DMS153 treated with DMSO at 0.1 percent for 48 hours (cell line): ENCODE data around the gene ERN1.

Source experiments
- DNase-seq: peaks from one replicate; lab custom pipeline; 2025; ENCODE audit not compliant: unreplicated experiment; lab: John Stamatoyannopoulos, UW

ERN1 gene

GRCh38 chr17:64158406-64158805, 28.5 kb upstream of the ERN1 start:
- DNase-seq: no peak

- DNase-seq: no peak
Observed at GRCh38 chr17:64157669-64158180, 27.8 kb upstream of the ERN1 start.

GRCh38 chr17:64156670-64157069, 26.7 kb upstream of the ERN1 start:
- DNase-seq: no peak

- no peak for DNase-seq
Observed at GRCh38 chr17:64155751-64156544, 26.0 kb upstream of the ERN1 start.

- no peak for DNase-seq
Observed at GRCh38 chr17:64155129-64155528, 25.2 kb upstream of the ERN1 start.

GRCh38 chr17:64154717-64155116, 24.8 kb upstream of the ERN1 start:
- no peak for DNase-seq

- no peak for DNase-seq
Observed at GRCh38 chr17:64154313-64154695, 24.4 kb upstream of the ERN1 start.

GRCh38 chr17:64153565-64154312, 23.8 kb upstream of the ERN1 start:
- DNase-seq: no peak

- DNase-seq: no peak
Observed at GRCh38 chr17:64152428-64153125, 22.6 kb upstream of the ERN1 start.

- no peak for DNase-seq
Observed at GRCh38 chr17:64151016-64151368, 21.0 kb upstream of the ERN1 start.

- DNase-seq: no peak
Observed at GRCh38 chr17:64150237-64151015, 20.5 kb upstream of the ERN1 start.

- no peak for DNase-seq
Observed at GRCh38 chr17:64149196-64149595, 19.3 kb upstream of the ERN1 start.

- DNase-seq: no peak
Observed at GRCh38 chr17:64148699-64149098, 18.8 kb upstream of the ERN1 start.

- no peak for DNase-seq
Observed at GRCh38 chr17:64148017-64148631, 18.2 kb upstream of the ERN1 start.

GRCh38 chr17:64147110-64148016, 17.4 kb upstream of the ERN1 start:
- no peak for DNase-seq

GRCh38 chr17:64146418-64147109, 16.6 kb upstream of the ERN1 start:
- DNase-seq: no peak

- peak; percentile 98 for DNase-seq
Observed at GRCh38 chr17:64145751-64146417, 15.9 kb upstream of the ERN1 start.

GRCh38 chr17:64145375-64145750, 15.4 kb upstream of the ERN1 start:
- no peak for DNase-seq
